ENCODE data around the gene ASTN2.

GRCh38 chr9:117231012-117231411 lies 183.8 kb downstream of the ASTN2 start:
- TF ChIP-seq, protein P1, sequence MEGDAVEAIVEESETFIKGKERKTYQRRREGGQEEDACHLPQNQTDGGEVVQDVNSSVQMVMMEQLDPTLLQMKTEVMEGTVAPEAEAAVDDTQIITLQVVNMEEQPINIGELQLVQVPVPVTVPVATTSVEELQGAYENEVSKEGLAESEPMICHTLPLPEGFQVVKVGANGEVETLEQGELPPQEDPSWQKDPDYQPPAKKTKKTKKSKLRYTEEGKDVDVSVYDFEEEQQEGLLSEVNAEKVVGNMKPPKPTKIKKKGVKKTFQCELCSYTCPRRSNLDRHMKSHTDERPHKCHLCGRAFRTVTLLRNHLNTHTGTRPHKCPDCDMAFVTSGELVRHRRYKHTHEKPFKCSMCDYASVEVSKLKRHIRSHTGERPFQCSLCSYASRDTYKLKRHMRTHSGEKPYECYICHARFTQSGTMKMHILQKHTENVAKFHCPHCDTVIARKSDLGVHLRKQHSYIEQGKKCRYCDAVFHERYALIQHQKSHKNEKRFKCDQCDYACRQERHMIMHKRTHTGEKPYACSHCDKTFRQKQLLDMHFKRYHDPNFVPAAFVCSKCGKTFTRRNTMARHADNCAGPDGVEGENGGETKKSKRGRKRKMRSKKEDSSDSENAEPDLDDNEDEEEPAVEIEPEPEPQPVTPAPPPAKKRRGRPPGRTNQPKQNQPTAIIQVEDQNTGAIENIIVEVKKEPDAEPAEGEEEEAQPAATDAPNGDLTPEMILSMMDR (IDR thresholded peaks at IDR 0.05) = no peak
- TF ChIP-seq EP300 (IDR thresholded peaks at IDR 0.05) = no peak
